GM13977 (cell line): ENCODE results near the gene CHN1.

Experiments used
- DNase-seq: peaks from one replicate; pipeline ENCODE4 v3.0.0; 2012; ENCODE audit warnings: low spot score
- in situ Hi-C: fragments of 300-500 bp; cut with MboI; formaldehyde crosslinking; loops from one replicate; pipeline ENCODE4 v1.12.0; 2022; ENCODE audit warnings: low sequenced_read_pairs, low pct_unique_long_range_greater_than_20kb, mixed read lengths, inconsistent platforms; ENCODE audit not compliant: unreplicated experiment
- TF ChIP-seq, protein P1 (sequence below): IDR thresholded peaks from 2 replicates; pipeline ENCODE4 v1.5.1; 2012; ENCODE audit warnings: mild to moderate bottlenecking, control low read depth; ENCODE audit not compliant: insufficient read depth; ENCODE audit errors: extremely low read depth, missing control alignments

Gene CHN1

DNA sequence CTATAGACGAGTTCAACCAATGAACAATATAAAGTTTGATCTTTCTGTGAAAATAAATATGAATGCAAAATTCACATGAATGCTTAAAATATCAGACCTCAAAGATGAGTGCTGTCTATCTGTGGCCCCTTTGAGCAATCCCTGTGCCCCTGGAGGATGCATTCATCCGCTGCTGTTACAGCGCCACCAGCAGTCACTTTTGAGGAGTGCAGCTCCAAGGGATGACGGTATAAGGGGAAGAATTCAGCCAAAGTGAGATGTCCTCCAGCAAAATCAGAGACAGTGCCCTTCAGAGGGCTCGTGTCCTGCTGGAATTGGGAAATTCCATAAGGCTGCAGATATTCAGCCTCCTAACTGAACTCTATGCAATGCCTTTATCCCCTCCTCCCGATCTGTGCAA lies 229.0 kb downstream of the CHN1 start:
- in situ Hi-C loops, result no loop called here
- TF ChIP-seq, protein P1, sequence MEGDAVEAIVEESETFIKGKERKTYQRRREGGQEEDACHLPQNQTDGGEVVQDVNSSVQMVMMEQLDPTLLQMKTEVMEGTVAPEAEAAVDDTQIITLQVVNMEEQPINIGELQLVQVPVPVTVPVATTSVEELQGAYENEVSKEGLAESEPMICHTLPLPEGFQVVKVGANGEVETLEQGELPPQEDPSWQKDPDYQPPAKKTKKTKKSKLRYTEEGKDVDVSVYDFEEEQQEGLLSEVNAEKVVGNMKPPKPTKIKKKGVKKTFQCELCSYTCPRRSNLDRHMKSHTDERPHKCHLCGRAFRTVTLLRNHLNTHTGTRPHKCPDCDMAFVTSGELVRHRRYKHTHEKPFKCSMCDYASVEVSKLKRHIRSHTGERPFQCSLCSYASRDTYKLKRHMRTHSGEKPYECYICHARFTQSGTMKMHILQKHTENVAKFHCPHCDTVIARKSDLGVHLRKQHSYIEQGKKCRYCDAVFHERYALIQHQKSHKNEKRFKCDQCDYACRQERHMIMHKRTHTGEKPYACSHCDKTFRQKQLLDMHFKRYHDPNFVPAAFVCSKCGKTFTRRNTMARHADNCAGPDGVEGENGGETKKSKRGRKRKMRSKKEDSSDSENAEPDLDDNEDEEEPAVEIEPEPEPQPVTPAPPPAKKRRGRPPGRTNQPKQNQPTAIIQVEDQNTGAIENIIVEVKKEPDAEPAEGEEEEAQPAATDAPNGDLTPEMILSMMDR, result peak; percentile 45
- no peak for DNase-seq

- in situ Hi-C loops, result no loop called here
- TF ChIP-seq, protein P1, result no peak
- no peak for DNase-seq
These were observed 229.6 kb downstream of the CHN1 start for GRCh38 chr2:174775571-174775980.

DNA sequence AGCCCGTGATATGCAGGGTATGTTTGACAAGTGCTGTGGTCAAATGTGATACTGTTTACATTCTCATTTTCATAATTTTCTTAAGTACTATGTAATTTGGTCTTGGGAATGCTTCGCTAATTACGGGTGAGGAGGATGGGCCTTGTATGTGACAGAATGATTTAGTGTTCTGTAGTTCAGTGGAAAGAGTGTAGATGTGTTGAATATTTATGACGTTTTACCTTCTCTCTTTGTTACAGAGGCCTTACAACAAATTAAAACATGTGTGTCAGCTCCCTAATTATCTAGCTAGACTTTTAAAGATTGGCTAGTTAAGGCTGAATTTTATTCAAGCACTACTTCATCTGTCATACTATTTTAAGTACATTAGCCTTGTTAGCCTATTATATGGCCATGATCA lies 230.3 kb downstream of the CHN1 start:
- TF ChIP-seq, protein P1, result no peak
- in situ Hi-C loops, result no loop called here
- no peak for DNase-seq

- no peak for DNase-seq
- in situ Hi-C loops, result no loop called here
These were observed 232.0 kb downstream of the CHN1 start for GRCh38 chr2:174773215-174773614.

GRCh38 chr2:174772472-174772801 lies 232.7 kb downstream of the CHN1 start:
- in situ Hi-C loops, result no loop called here
- DNase-seq, result no peak
- TF ChIP-seq, protein P1, result no peak

More at GRCh38 chr2:174773215-174773614, 232.0 kb downstream of the CHN1 start:
- TF ChIP-seq, protein P1, result no peak

DNA sequence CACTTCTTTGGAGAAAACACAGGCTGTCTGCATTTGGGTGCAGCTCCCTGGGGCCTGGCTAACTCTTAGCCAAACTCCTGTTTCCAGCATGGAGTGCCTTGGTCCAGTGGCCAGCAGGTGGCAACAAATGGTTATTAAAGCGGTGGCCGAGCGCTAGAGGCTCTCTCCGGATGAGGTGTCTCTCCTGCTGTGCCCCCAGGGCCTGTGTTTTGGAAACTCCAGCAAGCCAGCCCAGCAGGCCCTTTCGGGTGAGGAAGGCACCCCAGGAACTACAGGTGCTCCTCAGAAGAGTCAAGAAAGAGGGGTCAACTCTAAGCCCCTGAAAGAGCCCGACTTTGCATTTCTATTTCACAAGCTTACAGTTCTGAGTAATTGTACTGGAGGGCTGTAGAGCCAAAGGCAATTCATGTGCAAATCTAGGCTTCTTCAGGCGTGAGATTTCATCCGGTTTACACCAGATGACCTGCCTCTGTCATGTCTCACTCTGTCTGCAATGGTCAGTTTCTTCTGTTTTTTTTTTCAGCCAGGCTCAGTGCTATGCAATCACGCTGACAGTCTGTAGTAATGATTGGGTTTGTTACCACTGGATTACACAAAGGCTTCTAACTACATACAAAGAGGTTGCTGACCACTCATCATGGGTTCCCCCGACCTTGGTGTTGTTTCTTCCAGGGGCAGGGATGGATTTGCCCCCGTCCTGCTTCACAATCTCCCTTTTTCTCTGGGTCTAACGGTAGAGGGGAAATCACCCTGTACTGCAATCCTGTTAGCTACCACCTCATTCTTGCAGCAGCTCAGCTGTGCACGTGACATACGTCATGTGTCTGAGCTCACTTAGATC lies 233.3 kb downstream of the CHN1 start:
- in situ Hi-C loops, result no loop called here
- TF ChIP-seq, protein P1, result peak; percentile 75
- DNase-seq, result peak; percentile 65
